Panc1 (cell line): ENCODE results near the gene MB21D2. TPM values are rescaled to one million over a fixed set of nuclear protein-coding genes. Genes with fewer than 3 reads are reported as not detected.

Source experiments
- ATAC-seq: fragments of 200-7000 bp; cut with Tn5 transposase; 2 replicates; pipeline ENCODE4 v1.9.1; 2020; ENCODE audit warnings: mild to moderate bottlenecking, moderate library complexity
- BruUV-seq: library from RNA; stranded (reverse); fragments of 400-500 nt; replicated peaks from 2 replicates; lab custom pipeline; 2021; lab: Mats Ljungman, UMichigan
- CTCF ChIA-PET: fragments of 300-600 bp; sonication (Branson Sonifier 250); formaldehyde crosslinking; loops from one replicate; lab custom pipeline; 2022; ENCODE audit warnings: antibody characterized with exemption; lab: Charles Lee
- POLR2A ChIA-PET: fragments of 300-600 bp; sonication (Branson Sonifier 250); formaldehyde crosslinking; loops from one replicate; lab custom pipeline; 2022; ENCODE audit warnings: antibody characterized with exemption; lab: Charles Lee
- DNase-seq: peaks from one replicate; pipeline ENCODE4 v3.0.0-alpha.2; 2010; ENCODE audit warnings: low read depth, low spot score
- H3K27ac ChIP-seq: 2 replicates; pipeline ENCODE4 v1.5.1; 2011; ENCODE audit warnings: mild to moderate bottlenecking, low read length, inconsistent platforms
- H3K27me3 ChIP-seq: fragments of 200-500 bp; sonication (Bioruptor generic); 2 replicates; pipeline ENCODE4 v1.6.0; 2014; ENCODE audit warnings: low read length, inconsistent platforms; ENCODE audit not compliant: control insufficient read depth, insufficient read depth
- H3K36me3 ChIP-seq: fragments of 200-500 bp; sonication (Bioruptor generic); 2 replicates; pipeline ENCODE4 v1.5.1; 2014; ENCODE audit warnings: inconsistent platforms, mild to moderate bottlenecking, low read length, moderate library complexity; ENCODE audit not compliant: control insufficient read depth, insufficient read depth
- H3K4me1 ChIP-seq: 2 replicates; pipeline ENCODE4 v1.5.1; 2011; ENCODE audit warnings: inconsistent platforms, mild to moderate bottlenecking, low read length, moderate library complexity; ENCODE audit not compliant: control insufficient read depth, insufficient read depth
- H3K4me3 ChIP-seq, 2 experiments: 2 replicates each; pipeline ENCODE4 v1.5.1; 2011 to 2012; ENCODE audit warnings: low read depth in 2 of 2, low read length in 2 of 2, mild to moderate bottlenecking in 2 of 2, inconsistent platforms in 1 of 2, moderate library complexity in 1 of 2
- H3K9me3 ChIP-seq: fragments of 200-500 bp; sonication (Bioruptor generic); 2 replicates; pipeline ENCODE4 v1.5.1; 2014; ENCODE audit warnings: low read depth, mild to moderate bottlenecking, inconsistent platforms, low read length, moderate library complexity; ENCODE audit not compliant: control insufficient read depth, insufficient read depth
- POLR2AphosphoS5 ChIP-seq: IDR thresholded peaks from 2 replicates; pipeline ENCODE4 v1.6.1; 2012; ENCODE audit warnings: mild to moderate bottlenecking, low read depth, low read length, moderate library complexity
- SIN3A ChIP-seq: IDR thresholded peaks from 2 replicates; pipeline ENCODE4 v1.6.1; 2012; ENCODE audit warnings: low read depth, mild to moderate bottlenecking, low read length, moderate library complexity, borderline replicate concordance; ENCODE audit not compliant: insufficient read depth
- TCF7L2 ChIP-seq: IDR thresholded peaks from 2 replicates; pipeline ENCODE4 v1.6.1; 2011; ENCODE audit warnings: mild to moderate bottlenecking, low read depth, low read length, inconsistent platforms
- in situ Hi-C: cut with HindIII; loops from 2 replicates; pipeline ENCODE4 v1.10.0; 2016; ENCODE audit warnings: low sequenced_read_pairs, low pct_unique_long_range_greater_than_20kb
- intact Hi-C: fragments of 100-400 bp; cut with micrococcal nuclease; formaldehyde crosslinking; loops from one replicate; pipeline ENCODE4 v1.10.0; 2022; ENCODE audit not compliant: unreplicated experiment
- total RNA-seq: library from RNA; stranded (reverse); gene quantifications from one replicate; pipeline ENCODE4 v1.2.1, GENCODE V29; 2021; ENCODE audit not compliant: unreplicated experiment
- TF ChIP-seq, protein P1 (sequence below), 2 experiments: IDR thresholded peaks; 2 replicates each; pipeline ENCODE4 v1.6.1; 2011 to 2012; ENCODE audit warnings: low read depth in 2 of 2, control low read depth in 1 of 2, low read length in 1 of 2, mild to moderate bottlenecking in 1 of 2, moderate library complexity in 1 of 2; ENCODE audit not compliant: insufficient read depth in 1 of 2
- TF ChIP-seq, protein P2 (sequence below): fragments of 450-650 bp; IDR thresholded peaks from 2 replicates; pipeline ENCODE4 v1.5.1; 2017; ENCODE audit warnings: mild to moderate bottlenecking

The MB21D2 gene
- total RNA-seq, 1 experiment from 2014 or later, result 7.8 TPM

DNA sequence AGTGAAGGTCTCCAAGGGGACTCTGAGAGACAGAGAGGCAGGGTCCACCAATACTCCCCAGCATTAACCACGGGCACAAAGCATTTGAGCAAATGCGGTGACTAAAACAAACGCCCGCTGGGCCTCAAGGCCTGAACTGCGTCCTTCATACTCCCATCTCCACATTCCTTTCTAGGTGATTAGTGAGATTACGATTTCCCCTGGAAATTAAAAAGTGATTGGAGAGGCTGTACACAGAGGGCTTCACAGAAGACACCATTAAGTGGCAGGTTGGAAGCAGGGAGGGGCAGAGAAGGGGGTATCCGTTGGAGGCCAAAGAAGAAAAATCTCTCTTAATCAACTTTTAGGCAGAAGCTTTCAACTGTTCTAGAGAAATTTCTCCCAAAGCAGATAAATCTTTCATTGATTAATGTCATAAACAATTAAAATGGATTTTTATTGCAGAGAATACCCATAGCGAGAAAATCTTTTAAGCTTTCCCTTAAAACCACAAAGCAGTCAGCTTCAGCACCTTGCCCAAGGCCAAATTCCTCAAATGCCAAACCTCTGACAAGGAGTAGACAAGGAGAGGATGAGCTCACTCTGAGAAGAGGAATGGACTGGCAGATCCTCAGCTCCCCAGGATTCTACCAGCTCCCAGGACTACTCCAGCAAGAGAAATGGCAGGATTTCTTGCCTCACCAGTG, 38.2 kb downstream of the MB21D2 start:
- Histone ChIP-seq H3K27me3 (no peaks in the 10 kb centered on the region), H3K4me1 (peaks cover 26% of the 10 kb centered on the region), H3K4me3 (peak overlapping the region; percentile 7 to 15; a peak in 3 of 4 replicates), H3K36me3 (no peaks in the 10 kb centered on the region), H3K27ac (no peak overlapping the region), H3K9me3 (no peaks in the 10 kb centered on the region)
- ChIA-PET CTCF (interaction anchor here (0.7 kb wide), 1 partner anchor 1754 kb away, joined by 3 read pairs; no protein-coding TSS in a partner anchor), POLR2A (interaction anchor here (0.7 kb wide), 1 partner anchor 719 kb away, joined by 3 read pairs; no protein-coding TSS in a partner anchor)
- ATAC-seq, result peak; percentile 96
- in situ Hi-C loops (no loop called here), intact Hi-C loops (no loop called here)
- no peak for TF ChIP-seq SIN3A
- TF ChIP-seq, protein P1, sequence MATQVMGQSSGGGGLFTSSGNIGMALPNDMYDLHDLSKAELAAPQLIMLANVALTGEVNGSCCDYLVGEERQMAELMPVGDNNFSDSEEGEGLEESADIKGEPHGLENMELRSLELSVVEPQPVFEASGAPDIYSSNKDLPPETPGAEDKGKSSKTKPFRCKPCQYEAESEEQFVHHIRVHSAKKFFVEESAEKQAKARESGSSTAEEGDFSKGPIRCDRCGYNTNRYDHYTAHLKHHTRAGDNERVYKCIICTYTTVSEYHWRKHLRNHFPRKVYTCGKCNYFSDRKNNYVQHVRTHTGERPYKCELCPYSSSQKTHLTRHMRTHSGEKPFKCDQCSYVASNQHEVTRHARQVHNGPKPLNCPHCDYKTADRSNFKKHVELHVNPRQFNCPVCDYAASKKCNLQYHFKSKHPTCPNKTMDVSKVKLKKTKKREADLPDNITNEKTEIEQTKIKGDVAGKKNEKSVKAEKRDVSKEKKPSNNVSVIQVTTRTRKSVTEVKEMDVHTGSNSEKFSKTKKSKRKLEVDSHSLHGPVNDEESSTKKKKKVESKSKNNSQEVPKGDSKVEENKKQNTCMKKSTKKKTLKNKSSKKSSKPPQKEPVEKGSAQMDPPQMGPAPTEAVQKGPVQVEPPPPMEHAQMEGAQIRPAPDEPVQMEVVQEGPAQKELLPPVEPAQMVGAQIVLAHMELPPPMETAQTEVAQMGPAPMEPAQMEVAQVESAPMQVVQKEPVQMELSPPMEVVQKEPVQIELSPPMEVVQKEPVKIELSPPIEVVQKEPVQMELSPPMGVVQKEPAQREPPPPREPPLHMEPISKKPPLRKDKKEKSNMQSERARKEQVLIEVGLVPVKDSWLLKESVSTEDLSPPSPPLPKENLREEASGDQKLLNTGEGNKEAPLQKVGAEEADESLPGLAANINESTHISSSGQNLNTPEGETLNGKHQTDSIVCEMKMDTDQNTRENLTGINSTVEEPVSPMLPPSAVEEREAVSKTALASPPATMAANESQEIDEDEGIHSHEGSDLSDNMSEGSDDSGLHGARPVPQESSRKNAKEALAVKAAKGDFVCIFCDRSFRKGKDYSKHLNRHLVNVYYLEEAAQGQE (IDR thresholded peaks at IDR 0.05; ENCODE audit: insufficient read depth in 1 of 2, low read depth in 2 of 2, low read length in 1 of 2), result no peak
- TF ChIP-seq POLR2AphosphoS5, result no peak; the same call in 1 of the 2 replicates
- TF ChIP-seq, protein P2, sequence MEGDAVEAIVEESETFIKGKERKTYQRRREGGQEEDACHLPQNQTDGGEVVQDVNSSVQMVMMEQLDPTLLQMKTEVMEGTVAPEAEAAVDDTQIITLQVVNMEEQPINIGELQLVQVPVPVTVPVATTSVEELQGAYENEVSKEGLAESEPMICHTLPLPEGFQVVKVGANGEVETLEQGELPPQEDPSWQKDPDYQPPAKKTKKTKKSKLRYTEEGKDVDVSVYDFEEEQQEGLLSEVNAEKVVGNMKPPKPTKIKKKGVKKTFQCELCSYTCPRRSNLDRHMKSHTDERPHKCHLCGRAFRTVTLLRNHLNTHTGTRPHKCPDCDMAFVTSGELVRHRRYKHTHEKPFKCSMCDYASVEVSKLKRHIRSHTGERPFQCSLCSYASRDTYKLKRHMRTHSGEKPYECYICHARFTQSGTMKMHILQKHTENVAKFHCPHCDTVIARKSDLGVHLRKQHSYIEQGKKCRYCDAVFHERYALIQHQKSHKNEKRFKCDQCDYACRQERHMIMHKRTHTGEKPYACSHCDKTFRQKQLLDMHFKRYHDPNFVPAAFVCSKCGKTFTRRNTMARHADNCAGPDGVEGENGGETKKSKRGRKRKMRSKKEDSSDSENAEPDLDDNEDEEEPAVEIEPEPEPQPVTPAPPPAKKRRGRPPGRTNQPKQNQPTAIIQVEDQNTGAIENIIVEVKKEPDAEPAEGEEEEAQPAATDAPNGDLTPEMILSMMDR, result no peak
- no peak for TF ChIP-seq TCF7L2
- BruUV-seq, result no TSS peak
- peak; percentile 92 for DNase-seq

DNA sequence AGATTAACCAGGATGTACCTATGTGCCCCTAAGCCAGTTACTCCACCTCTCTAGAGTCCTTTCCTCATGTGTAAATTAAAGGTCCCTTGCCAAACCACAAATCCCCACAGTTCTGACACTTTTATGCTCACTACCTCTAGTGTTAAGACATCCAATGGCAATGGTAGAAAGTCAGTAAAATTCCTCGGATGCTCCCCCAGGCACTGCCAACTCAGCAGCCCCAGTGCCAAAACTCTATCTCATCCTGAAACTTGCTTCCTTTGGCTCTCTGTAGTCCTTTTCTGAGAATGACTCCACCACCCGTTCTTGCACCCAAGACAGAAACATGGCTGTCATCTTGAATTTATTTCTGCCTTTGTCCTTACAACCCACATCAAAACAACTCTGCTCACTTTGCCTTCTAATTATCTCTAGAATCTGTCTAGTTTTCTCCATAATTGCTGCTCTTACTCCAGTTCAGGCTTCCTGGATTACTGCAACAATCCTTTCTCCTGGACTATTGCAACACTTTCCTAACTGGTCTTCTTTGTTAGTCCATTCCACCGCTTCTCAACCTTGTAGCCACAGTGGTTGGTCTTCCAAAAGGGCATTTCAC, 41.6 kb downstream of the MB21D2 start:
- ATAC-seq (no peak), DNase-seq (no peak)
- BruUV-seq, result no TSS peak
- no peaks in the 10 kb centered on the region for H3K36me3 ChIP-seq
- TF ChIP-seq, protein P1 (IDR thresholded peaks at IDR 0.05; ENCODE audit: insufficient read depth in 1 of 2, low read depth in 2 of 2, low read length in 1 of 2), result no peak
- TF ChIP-seq SIN3A (no peak), TCF7L2 (no peak), POLR2AphosphoS5 (no peak)
- TF ChIP-seq, protein P2, result no peak
- H3K4me1 ChIP-seq, result peaks cover 5% of the 10 kb centered on the region
- H3K27ac ChIP-seq, result peak overlapping the region; percentile 3; the same call in 1 of the 2 replicates
- POLR2A ChIA-PET, result no interaction called here
- in situ Hi-C loops (no loop called here), intact Hi-C loops (no loop called here)
- CTCF ChIA-PET, result no interaction called here
- no peaks in the 10 kb centered on the region for H3K27me3 ChIP-seq
- H3K9me3 ChIP-seq, result no peaks in the 10 kb centered on the region
- H3K4me3 ChIP-seq, result no peak overlapping the region
